CD8-positive, alpha-beta memory T cell (primary cell): ENCODE data around the gene SDF4. TPM values are rescaled to one million over a fixed set of nuclear protein-coding genes. Genes with fewer than 3 reads are reported as not detected.

Experiments
- CTCF ChIA-PET: fragments of 350-600 bp; sonication (Branson Sonifier 250); formaldehyde crosslinking; loops from one replicate; lab custom pipeline; 2021; ENCODE audit warnings: antibody characterized with exemption; lab: Charles Lee
- POLR2A ChIA-PET: fragments of 350-600 bp; sonication (Branson Sonifier 250); formaldehyde crosslinking; loops from one replicate; lab custom pipeline; 2021; ENCODE audit warnings: antibody characterized with exemption; lab: Charles Lee
- DNase-seq, 5 donors: peaks; one replicate each; pipeline versions ENCODE4 v3.0.0 to v3.0.0-alpha.2; 2020 to 2022; ENCODE audit warnings: mixed read lengths in 1 of 5
- H3K27ac ChIP-seq: one replicate; pipeline ENCODE4 v1.7.0; 2013; ENCODE audit warnings: low read depth, mild to moderate bottlenecking, low read length, moderate library complexity
- H3K27me3 ChIP-seq: 2 replicates; pipeline ENCODE4 v1.7.0; 2013; ENCODE audit warnings: low read length, mild to moderate bottlenecking; ENCODE audit not compliant: insufficient read depth, poor library complexity, severe bottlenecking
- H3K36me3 ChIP-seq: 2 replicates; pipeline ENCODE4 v1.7.0; 2013; ENCODE audit warnings: mild to moderate bottlenecking, low read length, moderate library complexity; ENCODE audit not compliant: insufficient read depth
- H3K4me1 ChIP-seq: 2 replicates; pipeline ENCODE4 v1.7.0; 2013; ENCODE audit warnings: mild to moderate bottlenecking, low read length, moderate library complexity; ENCODE audit not compliant: insufficient read depth
- H3K4me3 ChIP-seq: 2 replicates; pipeline ENCODE4 v1.7.0; 2013; ENCODE audit warnings: mild to moderate bottlenecking, low read length
- H3K9me3 ChIP-seq: 2 replicates; pipeline ENCODE4 v1.7.0; 2013; ENCODE audit warnings: mild to moderate bottlenecking, low read length
- H3K27ac Mint-ChIP-seq, 8 donors: one replicate each; pipeline ENCODE4 v1.8.0; 2020 to 2021; ENCODE audit warnings: mixed read lengths in 8 of 8, mild to moderate bottlenecking in 6 of 8, inconsistent platforms in 3 of 8, moderate library complexity in 3 of 8
- H3K27me3 Mint-ChIP-seq, 2 donors: one replicate each; pipeline ENCODE4 v1.8.0; 2020 to 2021; ENCODE audit warnings: mixed read lengths in 2 of 2, mild to moderate bottlenecking in 1 of 2, moderate library complexity in 1 of 2
- H3K36me3 Mint-ChIP-seq, 3 donors: one replicate each; pipeline ENCODE4 v1.8.0; 2020 to 2021; ENCODE audit warnings: mixed read lengths in 3 of 3, inconsistent platforms in 1 of 3, mild to moderate bottlenecking in 1 of 3
- H3K4me1 Mint-ChIP-seq, 3 donors: one replicate each; pipeline ENCODE4 v1.8.0; 2020 to 2021; ENCODE audit warnings: mixed read lengths in 3 of 3, inconsistent platforms in 1 of 3, mild to moderate bottlenecking in 1 of 3
- H3K4me3 Mint-ChIP-seq, 7 donors: one replicate each; pipeline ENCODE4 v1.8.0; 2020 to 2021; ENCODE audit warnings: mixed read lengths in 7 of 7, mild to moderate bottlenecking in 6 of 7, moderate library complexity in 4 of 7, inconsistent platforms in 2 of 7
- H3K9me3 Mint-ChIP-seq, 5 donors: one replicate each; pipeline ENCODE4 v1.8.0; 2020 to 2022; ENCODE audit warnings: mixed read lengths in 5 of 5, mild to moderate bottlenecking in 3 of 5, moderate library complexity in 2 of 5, inconsistent platforms in 1 of 5
- polyA plus RNA-seq: library from polyadenylated mRNA; unstranded; fragments of 300-500 nt; fragmentation: Illumina TruSeq; gene quantifications from one replicate; pipeline ENCODE4 v1.2.3, GENCODE V29; 2021
- total RNA-seq, 2 experiments: library from RNA; stranded (reverse); gene quantifications; one replicate each; pipeline ENCODE4 v1.2.3, GENCODE V29; 2021

Gene SDF4
- total and polyA plus RNA-seq, 3 experiments from 2014 or later, result 108 to 169 (median 158) TPM

DNA sequence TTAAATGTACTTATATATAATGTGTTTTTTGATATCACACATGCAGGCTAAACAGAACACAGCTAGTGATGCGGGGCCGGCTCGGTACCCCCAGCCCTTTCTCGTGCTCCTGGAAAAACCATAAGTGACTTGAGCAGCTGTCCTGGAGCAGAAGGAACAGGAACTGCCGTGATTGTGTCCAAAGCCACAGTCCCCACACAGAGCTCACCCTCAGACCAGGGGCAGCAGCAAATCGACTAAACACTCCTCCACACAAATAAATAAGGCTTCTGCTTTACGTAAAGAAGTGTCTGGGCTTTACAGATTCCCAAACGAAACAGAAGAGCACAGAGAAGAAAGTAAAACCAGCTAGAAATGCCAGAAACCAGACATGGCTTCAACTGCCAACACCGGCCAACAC is 32.2 kb upstream of the SDF4 start:
- DNase-seq, result no peak
- Histone ChIP-seq H3K27ac (no peak overlapping the region), H3K4me1 (no peaks in the 10 kb centered on the region), H3K9me3 (no peaks in the 10 kb centered on the region), H3K27me3 (no peaks in the 10 kb centered on the region), H3K4me3 (no peak overlapping the region), H3K36me3 (peaks cover 28% of the 10 kb centered on the region)
- no peaks in the 10 kb centered on the region for H3K27me3 Mint-ChIP-seq
- CTCF ChIA-PET, result no interaction called here
- POLR2A ChIA-PET, result no interaction called here
- peaks cover 0 to 77% (median 2%) of the 10 kb centered on the region in 3 donors for H3K36me3 Mint-ChIP-seq
- peaks cover 17 to 34% (median 18%) of the 10 kb centered on the region in 3 donors for H3K4me1 Mint-ChIP-seq
- no peak overlapping the region for H3K4me3 Mint-ChIP-seq
- no peak overlapping the region for H3K27ac Mint-ChIP-seq
- H3K9me3 Mint-ChIP-seq, result no peaks in the 10 kb centered on the region

DNA sequence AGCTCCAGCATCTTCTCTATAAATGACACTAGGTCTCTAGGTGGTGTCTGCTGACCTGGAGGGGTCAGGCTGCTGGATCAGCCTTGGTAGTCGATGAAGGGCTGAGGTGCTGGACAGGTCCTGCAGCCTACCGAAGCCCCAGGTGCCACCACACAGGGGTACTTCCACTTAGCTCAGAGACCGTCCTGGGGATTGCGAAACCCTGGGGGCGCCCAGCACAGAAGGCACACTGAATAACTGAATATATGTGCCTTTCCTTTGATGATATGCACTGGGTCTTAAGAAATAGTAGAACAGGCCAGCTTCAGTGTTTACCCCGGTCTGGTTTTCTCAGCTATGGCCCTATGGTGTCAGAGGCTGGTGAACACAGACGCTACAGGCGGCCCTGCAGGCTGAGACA is 31.0 kb upstream of the SDF4 start:
- H3K9me3 ChIP-seq, result no peaks in the 10 kb centered on the region
- Mint-ChIP-seq H3K27me3 (no peaks in the 10 kb centered on the region), H3K36me3 (peaks cover 0 to 71% (median 2%) of the 10 kb centered on the region in 3 donors), H3K4me3 (no peak overlapping the region), H3K4me1 (peaks cover 17 to 23% (median 18%) of the 10 kb centered on the region in 3 donors), H3K27ac (peak overlapping the region in 1 of 8 donors; percentile 36), H3K9me3 (no peaks in the 10 kb centered on the region)
- CTCF ChIA-PET, result interaction anchor here (1.5 kb wide), 1 partner anchor 140 kb away, joined by 3 read pairs; no protein-coding TSS in a partner anchor
- no peak overlapping the region for H3K4me3 ChIP-seq
- POLR2A ChIA-PET, result no interaction called here
- no peaks in the 10 kb centered on the region for H3K4me1 ChIP-seq
- no peaks in the 10 kb centered on the region for H3K27me3 ChIP-seq
- H3K36me3 ChIP-seq, result peaks cover 30% of the 10 kb centered on the region
- DNase-seq, result no peak
- no peak overlapping the region for H3K27ac ChIP-seq

DNA sequence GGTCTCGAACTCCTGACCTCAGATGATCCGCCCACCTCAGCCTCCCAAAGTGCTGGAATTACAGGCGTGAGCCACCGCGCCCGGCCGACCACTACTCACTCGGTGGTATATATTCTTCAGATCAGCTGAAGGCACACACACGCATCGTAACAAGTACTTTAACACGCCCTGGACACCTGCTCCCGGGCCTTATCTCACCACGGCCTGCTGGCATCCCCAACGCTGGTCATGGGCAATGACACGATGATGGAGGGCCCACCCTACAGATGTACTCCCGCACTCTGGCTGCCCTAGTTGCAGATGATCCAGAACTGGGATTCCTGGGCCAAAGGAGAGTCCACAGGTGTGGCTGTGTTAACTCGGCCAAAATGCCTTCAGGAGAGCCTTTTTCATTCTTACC is 30.3 kb upstream of the SDF4 start:
- H3K36me3 Mint-ChIP-seq, result peaks cover 0 to 70% (median 2%) of the 10 kb centered on the region in 3 donors
- H3K4me1 ChIP-seq, result no peaks in the 10 kb centered on the region
- CTCF ChIA-PET, result interaction anchor here (1.5 kb wide), 1 partner anchor 140 kb away, joined by 3 read pairs; no protein-coding TSS in a partner anchor
- H3K27ac ChIP-seq, result no peak overlapping the region
- H3K27ac Mint-ChIP-seq, result no peak overlapping the region
- H3K27me3 Mint-ChIP-seq, result no peaks in the 10 kb centered on the region
- POLR2A ChIA-PET, result no interaction called here
- DNase-seq, result no peak
- H3K27me3 ChIP-seq, result no peaks in the 10 kb centered on the region
- H3K4me1 Mint-ChIP-seq, result peaks cover 14 to 19% (median 15%) of the 10 kb centered on the region in 3 donors
- H3K9me3 Mint-ChIP-seq, result no peaks in the 10 kb centered on the region
- no peak overlapping the region for H3K4me3 Mint-ChIP-seq
- H3K4me3 ChIP-seq, result no peak overlapping the region
- no peaks in the 10 kb centered on the region for H3K9me3 ChIP-seq
- H3K36me3 ChIP-seq, result peaks cover 30% of the 10 kb centered on the region

DNA sequence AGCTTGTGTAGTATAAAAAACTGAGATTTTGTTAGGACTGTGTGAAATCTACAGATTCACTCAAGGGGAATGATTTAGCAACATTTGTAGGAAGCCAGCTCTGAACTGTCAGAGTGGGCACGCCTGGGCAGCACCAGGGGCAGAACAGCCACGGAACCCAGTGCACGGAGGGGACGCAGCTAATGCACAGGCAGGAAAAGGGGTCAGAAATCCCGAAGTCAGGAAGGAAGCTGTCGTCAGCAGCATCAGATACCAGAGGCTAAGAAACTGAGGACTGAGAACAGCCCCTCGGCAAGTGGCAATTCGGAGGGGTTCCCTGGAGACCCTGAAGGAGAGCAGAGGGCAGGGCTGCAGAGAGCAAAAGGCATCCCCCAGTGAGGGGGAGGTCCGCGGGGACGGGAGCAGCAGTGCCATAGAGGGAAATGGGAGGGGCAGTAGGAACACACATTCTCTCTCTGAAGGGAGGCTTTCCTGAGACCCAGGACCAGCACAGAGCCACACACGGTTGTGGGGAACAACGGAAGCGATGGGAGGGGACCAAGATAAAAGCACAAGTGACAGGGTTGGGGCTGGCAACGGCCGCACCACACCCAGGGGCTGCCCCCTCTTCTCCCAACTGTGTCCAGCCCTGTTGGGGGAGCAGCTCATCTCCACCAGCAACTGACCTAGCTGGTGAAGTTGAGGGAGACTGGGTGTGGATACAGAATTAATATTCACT is 29.2 kb upstream of the SDF4 start:
- Histone ChIP-seq H3K4me1 (no peaks in the 10 kb centered on the region), H3K36me3 (peaks cover 30% of the 10 kb centered on the region), H3K27me3 (no peaks in the 10 kb centered on the region), H3K9me3 (no peaks in the 10 kb centered on the region), H3K4me3 (no peak overlapping the region), H3K27ac (no peak overlapping the region)
- ChIA-PET CTCF (no interaction called here), POLR2A (no interaction called here)
- H3K27me3 Mint-ChIP-seq, result no peaks in the 10 kb centered on the region
- H3K4me3 Mint-ChIP-seq, result peak overlapping the region in 2 of 7 donors; percentile 19 to 54
- peak overlapping the region in 4 of 8 donors; percentile 36 to 80 (median 56) for H3K27ac Mint-ChIP-seq
- H3K9me3 Mint-ChIP-seq, result no peaks in the 10 kb centered on the region
- DNase-seq, result no peak
- H3K4me1 Mint-ChIP-seq, result peaks cover 13 to 19% (median 14%) of the 10 kb centered on the region in 3 donors
- H3K36me3 Mint-ChIP-seq, result peaks cover 0 to 74% (median 2%) of the 10 kb centered on the region in 3 donors

DNA sequence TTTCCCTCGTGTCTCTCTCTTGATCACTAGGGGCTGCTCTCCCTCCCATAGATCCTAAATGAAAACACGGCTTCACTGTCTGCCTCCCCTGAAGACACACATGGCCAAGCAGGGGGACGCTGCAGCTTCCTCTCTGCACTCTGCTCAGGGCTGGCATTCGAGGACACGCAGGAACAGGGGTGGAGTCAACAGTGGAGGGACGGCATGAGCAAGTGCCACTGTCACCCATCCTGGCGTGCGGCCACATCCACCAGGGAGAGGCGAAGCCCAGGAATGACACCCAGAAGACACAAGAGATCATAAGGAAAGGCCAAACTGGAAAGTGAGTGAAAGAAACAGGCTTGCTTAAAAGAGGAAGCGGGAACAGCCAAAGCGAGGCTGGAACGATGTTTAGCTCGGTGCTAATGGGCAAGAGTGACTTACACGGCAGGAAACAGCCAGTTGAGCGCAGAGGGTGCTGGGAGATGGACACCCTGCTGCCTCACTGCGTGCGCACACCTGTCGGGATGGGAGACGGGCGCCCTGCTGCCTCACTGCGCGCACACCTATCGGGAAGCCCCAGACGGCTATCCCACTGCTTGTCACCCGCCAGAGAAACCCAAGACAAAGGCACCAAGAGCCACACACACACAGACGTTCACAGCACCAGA is 28.3 kb upstream of the SDF4 start:
- H3K9me3 ChIP-seq, result no peaks in the 10 kb centered on the region
- no peak for DNase-seq
- CTCF ChIA-PET, result no interaction called here
- no peaks in the 10 kb centered on the region for H3K27me3 ChIP-seq
- Mint-ChIP-seq H3K27me3 (no peaks in the 10 kb centered on the region), H3K4me1 (peaks cover 6 to 19% (median 11%) of the 10 kb centered on the region in 3 donors), H3K27ac (peak overlapping the region in 3 of 8 donors; percentile 11 to 36 (median 19)), H3K9me3 (no peaks in the 10 kb centered on the region), H3K4me3 (no peak overlapping the region), H3K36me3 (peaks cover 0 to 74% (median 2%) of the 10 kb centered on the region in 3 donors)
- no peaks in the 10 kb centered on the region for H3K4me1 ChIP-seq
- H3K4me3 ChIP-seq, result no peak overlapping the region
- POLR2A ChIA-PET, result no interaction called here
- no peak overlapping the region for H3K27ac ChIP-seq
- peaks cover 28% of the 10 kb centered on the region for H3K36me3 ChIP-seq

DNA sequence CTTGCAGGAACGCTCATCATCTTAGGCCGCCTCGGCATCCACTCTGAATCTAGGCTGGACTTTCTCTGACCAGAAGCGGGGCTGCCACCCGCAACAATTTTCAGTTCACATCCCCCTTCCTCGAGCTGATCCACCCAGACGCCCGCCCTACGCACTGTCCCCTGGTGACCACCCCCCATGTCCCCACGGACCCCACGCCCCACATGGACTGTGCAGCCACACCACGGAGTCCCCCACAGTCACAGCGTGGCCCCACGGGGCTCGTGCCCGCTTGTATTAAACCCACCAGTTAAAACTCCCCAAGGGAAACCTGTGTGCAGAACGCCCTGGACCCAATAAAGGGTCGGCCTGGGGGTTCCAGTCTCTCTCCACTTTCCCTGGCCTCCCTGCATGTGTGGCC is 27.7 kb upstream of the SDF4 start:
- H3K27ac Mint-ChIP-seq, result no peak overlapping the region
- no peak overlapping the region for H3K4me3 ChIP-seq
- H3K4me1 Mint-ChIP-seq, result peaks cover 6 to 16% (median 11%) of the 10 kb centered on the region in 3 donors
- H3K27me3 ChIP-seq, result no peaks in the 10 kb centered on the region
- no peaks in the 10 kb centered on the region for H3K27me3 Mint-ChIP-seq
- H3K36me3 Mint-ChIP-seq, result peaks cover 0 to 75% (median 2%) of the 10 kb centered on the region in 3 donors
- ChIA-PET CTCF (no interaction called here), POLR2A (no interaction called here)
- no peak for DNase-seq
- no peaks in the 10 kb centered on the region for H3K9me3 Mint-ChIP-seq
- peaks cover 25% of the 10 kb centered on the region for H3K36me3 ChIP-seq
- no peaks in the 10 kb centered on the region for H3K4me1 ChIP-seq
- no peak overlapping the region for H3K27ac ChIP-seq
- no peaks in the 10 kb centered on the region for H3K9me3 ChIP-seq
- no peak overlapping the region for H3K4me3 Mint-ChIP-seq

DNA sequence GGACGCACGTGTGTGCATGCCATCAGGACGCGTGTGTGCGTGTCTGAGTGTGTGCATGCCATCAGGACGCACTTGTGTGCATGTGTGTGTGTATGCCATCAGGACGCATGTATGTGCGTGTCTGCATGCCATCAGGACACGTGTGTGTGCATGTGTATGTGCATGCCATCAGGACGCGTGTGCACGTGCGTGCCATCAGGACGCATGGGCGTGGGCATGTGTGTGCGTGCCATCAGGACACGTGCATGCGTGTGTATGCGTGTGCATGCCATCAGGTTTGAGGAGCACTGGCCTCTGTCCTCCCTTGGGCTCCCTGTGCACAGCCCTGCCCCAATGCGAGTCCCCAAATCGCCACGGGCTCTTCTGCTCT is 27.3 kb upstream of the SDF4 start:
- Histone ChIP-seq H3K4me1 (no peaks in the 10 kb centered on the region), H3K4me3 (no peak overlapping the region), H3K9me3 (no peaks in the 10 kb centered on the region), H3K27me3 (no peaks in the 10 kb centered on the region), H3K27ac (no peak overlapping the region), H3K36me3 (peaks cover 25% of the 10 kb centered on the region)
- Mint-ChIP-seq H3K4me3 (no peak overlapping the region), H3K27ac (no peak overlapping the region), H3K4me1 (peaks cover 6 to 16% (median 11%) of the 10 kb centered on the region in 3 donors), H3K27me3 (no peaks in the 10 kb centered on the region), H3K9me3 (no peaks in the 10 kb centered on the region), H3K36me3 (peaks cover 0 to 72% (median 2%) of the 10 kb centered on the region in 3 donors)
- no peak for DNase-seq
- ChIA-PET POLR2A (no interaction called here), CTCF (no interaction called here)
